Ectodermal cell (in vitro differentiated cells): ENCODE measurements around the gene GTF2B.
"Not testable (repeated sequence)": the region's sequence is repeated elsewhere in the genome, so short reads cannot be mapped to it uniquely, and the experiment has no call there.

Source experiments
- H3K27ac ChIP-seq: 2 replicates; pipeline ENCODE4 v1.7.0; 2013; ENCODE audit warnings: mild to moderate bottlenecking, low read depth, low read length; ENCODE audit not compliant: insufficient read depth, poor library complexity, severe bottlenecking
- H3K27me3 ChIP-seq: 2 replicates; pipeline ENCODE4 v1.7.0; 2013; ENCODE audit warnings: mild to moderate bottlenecking, low read length; ENCODE audit not compliant: insufficient read depth, control insufficient read depth, poor library complexity, severe bottlenecking
- H3K36me3 ChIP-seq: one replicate; pipeline ENCODE4 v1.7.0; 2013; ENCODE audit warnings: low read length; ENCODE audit not compliant: control insufficient read depth, insufficient read depth
- H3K4me1 ChIP-seq: one replicate; pipeline ENCODE4 v1.7.0; 2013; ENCODE audit warnings: low read length; ENCODE audit not compliant: control insufficient read depth, insufficient read depth
- H3K4me3 ChIP-seq: 2 replicates; pipeline ENCODE4 v1.7.0; 2013; ENCODE audit warnings: low read depth, low read length, control low read depth; ENCODE audit not compliant: insufficient read depth
- H3K9me3 ChIP-seq: 2 replicates; pipeline ENCODE4 v1.7.0; 2013; ENCODE audit warnings: mild to moderate bottlenecking, low read length, moderate library complexity; ENCODE audit not compliant: control insufficient read depth
- WGBS, 2 experiments: methylation state at CpG; one replicate each; pipeline ENCODE4 v1.1.7; 2013; ENCODE audit warnings: missing lambda C conversion rate in 2 of 2; 5-methylcytosine and 5-hydroxymethylcytosine counted together

Gene GTF2B

DNA sequence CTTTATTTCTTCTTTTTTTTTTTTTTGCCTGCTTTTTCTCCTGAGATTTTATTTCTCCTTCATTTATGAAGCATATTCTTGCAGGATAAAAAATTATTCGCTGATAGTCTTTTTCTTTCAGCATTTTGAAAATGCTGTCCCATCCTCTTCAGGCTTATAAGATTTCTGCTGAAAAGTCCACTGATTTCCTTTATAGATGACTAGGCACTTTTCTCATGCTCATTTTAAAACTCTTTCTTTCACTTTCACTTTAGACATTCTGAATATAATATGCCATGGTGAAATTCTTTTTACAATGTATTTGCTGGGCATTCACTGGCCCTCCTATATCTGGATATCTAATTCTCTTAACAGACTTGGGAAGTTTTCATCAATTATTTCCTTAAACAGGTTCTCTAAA is 25.5 kb upstream of the GTF2B start:
- H3K36me3 ChIP-seq = peaks cover 8% of the 10 kb centered on the region
- no peak overlapping the region for H3K27ac ChIP-seq
- H3K4me1 ChIP-seq = no peaks in the 10 kb centered on the region
- WGBS, 2 experiments = 75 to 80% methylated on average over 1 of the region's 1 CpG
- no peaks in the 10 kb centered on the region for H3K9me3 ChIP-seq
- H3K27me3 ChIP-seq = no peaks in the 10 kb centered on the region
- no peak overlapping the region for H3K4me3 ChIP-seq

DNA sequence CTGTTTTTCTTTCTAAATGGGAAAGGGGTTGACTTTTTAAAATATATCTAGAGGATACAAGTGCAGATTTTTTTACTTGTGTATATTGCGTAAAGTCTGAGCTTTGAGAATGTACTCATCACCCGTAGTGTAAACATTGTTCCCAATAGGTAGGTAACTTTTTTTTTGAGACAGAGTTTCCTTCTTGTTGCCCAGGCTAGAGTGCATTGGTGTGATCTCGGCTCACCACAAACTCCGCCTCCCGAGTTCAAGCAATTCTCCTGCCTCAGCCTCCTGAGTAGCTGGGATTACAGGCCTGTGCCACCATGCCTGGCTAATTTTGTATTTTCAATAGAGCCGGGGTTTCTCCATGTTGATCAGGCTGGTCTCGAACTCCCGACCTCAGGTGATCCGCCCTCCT is 20.4 kb upstream of the GTF2B start:
- H3K27ac ChIP-seq, H3K36me3 ChIP-seq, H3K4me1 ChIP-seq, H3K27me3 ChIP-seq, H3K9me3 ChIP-seq, H3K4me3 ChIP-seq: not testable (repeated sequence)
- WGBS, 2 experiments = 93% methylated on average over 9 of the region's 9 CpGs

DNA sequence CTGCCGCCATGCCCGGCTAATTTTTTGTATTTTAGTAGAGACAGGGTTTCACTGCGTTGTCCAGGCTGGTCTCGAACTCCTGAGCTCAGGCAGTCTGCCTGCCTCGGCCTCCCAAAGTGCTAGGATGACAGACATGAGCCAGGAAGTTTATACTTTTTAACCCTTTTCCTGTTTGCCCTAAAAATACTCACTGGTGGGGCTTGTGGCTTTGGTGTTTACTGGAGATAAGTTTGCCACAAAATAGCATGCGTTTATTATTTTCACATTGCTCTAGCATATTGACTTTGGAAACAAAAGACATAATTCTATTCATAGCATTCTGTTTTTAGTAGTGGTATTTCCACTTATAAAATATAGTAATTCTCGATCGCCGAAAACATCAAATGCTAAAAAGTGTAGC is 19.8 kb upstream of the GTF2B start:
- Histone ChIP-seq H3K9me3 (no peaks in the 10 kb centered on the region), H3K27me3 (no peaks in the 10 kb centered on the region), H3K27ac (no peak overlapping the region), H3K4me3 (no peak overlapping the region), H3K36me3 (no peaks in the 10 kb centered on the region), H3K4me1 (no peaks in the 10 kb centered on the region)
- WGBS, 2 experiments = 86 to 96% methylated on average over 8 to 9 of the region's 9 CpGs

DNA sequence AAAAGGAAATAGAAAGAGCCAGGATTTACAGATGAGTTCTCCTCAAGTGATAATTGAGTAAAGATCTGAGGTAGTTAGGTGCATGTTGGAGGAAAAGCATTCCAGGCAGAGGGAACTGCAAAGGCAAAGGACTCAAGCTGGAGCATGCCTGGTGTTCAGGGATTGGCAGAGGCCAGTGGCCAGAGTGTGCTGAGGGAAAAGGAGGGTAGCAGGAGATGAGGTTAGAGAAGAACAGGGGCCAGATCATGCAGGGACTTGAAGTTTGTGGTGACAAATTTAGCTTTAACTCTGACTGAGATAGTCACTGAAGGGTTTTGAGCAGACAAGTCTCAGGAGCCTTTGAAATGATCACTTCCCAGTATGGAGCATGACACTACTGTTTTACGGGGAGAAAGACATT is 19.0 kb upstream of the GTF2B start:
- Histone ChIP-seq H3K27me3 (no peaks in the 10 kb centered on the region), H3K36me3 (no peaks in the 10 kb centered on the region), H3K4me1 (no peaks in the 10 kb centered on the region), H3K27ac (no peak overlapping the region), H3K4me3 (no peak overlapping the region), H3K9me3 (no peaks in the 10 kb centered on the region)
- WGBS, 2 experiments = 83 to 85% methylated on average over 1 of the region's 1 CpG

DNA sequence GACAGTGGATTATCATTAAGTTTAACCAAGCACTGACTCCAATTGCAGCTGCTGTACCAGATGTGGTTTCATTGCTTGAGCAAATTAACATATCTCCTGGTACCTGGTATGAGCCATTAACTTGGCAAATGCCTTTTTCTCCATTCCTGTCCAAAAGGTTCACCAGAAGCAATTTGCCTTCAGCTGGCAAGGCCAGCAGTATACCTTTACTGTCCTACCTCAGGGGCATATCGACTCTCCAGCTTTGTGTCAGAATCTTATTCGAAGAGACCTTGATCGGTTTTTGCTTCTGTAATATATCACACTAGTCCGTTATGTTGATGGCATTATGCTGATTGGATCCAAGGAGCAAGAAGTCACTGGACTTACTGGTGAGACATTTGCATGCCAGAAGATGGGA is 9.5 kb upstream of the GTF2B start:
- no peak overlapping the region for H3K4me3 ChIP-seq
- 93 to 96% methylated on average over 4 of the region's 4 CpGs for WGBS, 2 experiments
- no peaks in the 10 kb centered on the region for H3K36me3 ChIP-seq
- no peaks in the 10 kb centered on the region for H3K9me3 ChIP-seq
- no peak overlapping the region for H3K27ac ChIP-seq
- no peaks in the 10 kb centered on the region for H3K27me3 ChIP-seq
- no peaks in the 10 kb centered on the region for H3K4me1 ChIP-seq

DNA sequence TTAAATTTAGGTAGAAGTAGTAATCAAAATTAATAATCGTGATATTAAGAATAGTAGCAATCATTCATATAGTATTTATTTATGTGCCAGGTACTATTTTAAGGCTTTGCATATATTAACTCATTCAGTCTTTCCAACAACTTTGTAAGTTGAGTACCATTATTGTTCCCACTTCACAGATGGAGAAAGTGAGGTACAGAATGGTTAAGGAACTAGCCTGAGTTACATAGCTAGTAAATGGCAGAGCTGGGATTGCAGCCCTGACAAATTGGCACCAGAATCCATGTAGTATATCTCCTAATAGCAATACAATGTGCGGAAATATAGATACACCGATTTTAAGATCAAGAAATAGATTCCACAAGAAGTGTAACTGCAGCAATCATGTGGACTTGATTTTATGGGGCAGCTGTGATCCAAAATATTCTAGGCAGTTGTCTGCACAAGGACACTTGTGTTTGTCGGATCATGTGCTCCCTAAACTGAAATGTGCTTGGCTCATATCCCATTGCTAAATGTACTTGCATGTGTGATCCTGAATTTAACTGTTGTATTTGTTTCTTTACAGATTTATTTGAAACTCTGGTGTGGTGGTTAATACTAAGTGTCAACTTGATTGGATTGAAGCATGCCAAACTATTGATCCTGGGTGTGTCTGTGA is 5.8 kb upstream of the GTF2B start:
- H3K36me3 ChIP-seq = no peaks in the 10 kb centered on the region
- no peaks in the 10 kb centered on the region for H3K9me3 ChIP-seq
- no peak overlapping the region for H3K27ac ChIP-seq
- no peaks in the 10 kb centered on the region for H3K4me1 ChIP-seq
- 92 to 96% methylated on average over 3 of the region's 4 CpGs for WGBS, 2 experiments
- no peaks in the 10 kb centered on the region for H3K27me3 ChIP-seq
- H3K4me3 ChIP-seq = no peak overlapping the region

- Histone ChIP-seq H3K27ac (no peak overlapping the region), H3K36me3 (no peaks in the 10 kb centered on the region), H3K4me3 (no peak overlapping the region), H3K27me3 (no peaks in the 10 kb centered on the region), H3K4me1 (peaks cover 8% of the 10 kb centered on the region), H3K9me3 (no peaks in the 10 kb centered on the region)
- 85 to 89% methylated on average over 11 of the region's 11 CpGs for WGBS, 2 experiments
Measured at GRCh38 chr1:88892357-88892877, 1.1 kb upstream of the GTF2B start.

GRCh38 chr1:88891951-88892340 is 579 bp upstream of the GTF2B start:
- no peaks in the 10 kb centered on the region for H3K36me3 ChIP-seq
- peaks cover 8% of the 10 kb centered on the region for H3K4me1 ChIP-seq
- whole genome bisulfite sequencing, 2 experiments = 58 to 60% methylated on average over 10 of the region's 10 CpGs
- no peaks in the 10 kb centered on the region for H3K27me3 ChIP-seq
- no peaks in the 10 kb centered on the region for H3K9me3 ChIP-seq
- H3K27ac ChIP-seq = no peak overlapping the region
- H3K4me3 ChIP-seq = peak overlapping the region; percentile 65

- no peaks in the 10 kb centered on the region for H3K27me3 ChIP-seq
Measured at GRCh38 chr1:88890791-88891317, 513 bp downstream of the GTF2B start.

DNA sequence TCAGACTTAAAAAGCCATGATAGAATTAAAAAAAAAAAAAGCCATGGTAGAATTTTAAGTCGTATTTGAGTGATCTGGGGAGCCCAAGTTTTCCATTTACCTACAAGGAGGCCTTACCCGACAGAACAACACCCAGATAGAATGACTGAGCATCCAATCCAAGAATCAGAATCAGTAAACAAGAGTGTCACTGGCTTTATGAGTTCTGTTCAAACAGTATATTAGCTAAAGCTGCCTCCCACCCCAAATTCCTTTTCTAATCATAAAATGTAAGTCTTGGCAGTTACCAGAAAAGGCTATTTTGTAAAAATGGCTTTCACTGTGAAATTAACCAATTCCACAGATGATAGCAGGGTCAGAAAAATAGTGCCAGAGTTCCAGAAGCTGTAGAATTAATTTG is 1.2 kb downstream of the GTF2B start:
- Histone ChIP-seq H3K4me1 (peaks cover 8% of the 10 kb centered on the region), H3K9me3 (no peaks in the 10 kb centered on the region), H3K36me3 (peaks cover 4% of the 10 kb centered on the region), H3K27ac (no peak overlapping the region), H3K27me3 (no peaks in the 10 kb centered on the region), H3K4me3 (peak overlapping the region; percentile 65)
- WGBS, 2 experiments = 92 to 100% methylated on average over 1 to 2 of the region's 2 CpGs

More at GRCh38 chr1:88890791-88891317, 513 bp downstream of the GTF2B start:
- Histone ChIP-seq H3K36me3 (peaks cover 3% of the 10 kb centered on the region), H3K27ac (peak overlapping the region; percentile 80), H3K4me1 (peaks cover 8% of the 10 kb centered on the region), H3K4me3 (peak overlapping the region; percentile 65), H3K9me3 (no peaks in the 10 kb centered on the region)
- WGBS, 2 experiments = 0 to 2% methylated on average over 16 of the region's 18 CpGs
